ENCODE results near the gene DNAJC4. TPM values are rescaled to one million over a fixed set of nuclear protein-coding genes. Genes with fewer than 3 reads are reported as not detected.

Gene DNAJC4
- total RNA-seq, 1 donor from 2014 or later: 27.2 TPM

DNA sequence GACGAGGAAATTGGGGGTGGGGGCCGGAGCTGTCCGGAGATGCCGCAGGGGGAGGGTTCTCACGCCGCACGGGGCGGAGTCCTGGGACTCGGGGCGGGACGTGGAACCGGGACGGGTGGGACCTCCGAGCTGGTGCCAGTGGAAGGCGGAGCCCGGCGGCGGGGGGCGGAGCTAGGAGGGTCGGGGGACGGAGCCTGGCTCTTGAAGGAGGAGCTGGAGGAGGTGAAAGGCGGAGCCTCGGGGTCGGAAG is 10.8 kb downstream of the DNAJC4 start:
- H3K36me3 Mint-ChIP-seq (ENCODE audit: low read depth): peaks cover 3% of the 10 kb centered on the region

DNA sequence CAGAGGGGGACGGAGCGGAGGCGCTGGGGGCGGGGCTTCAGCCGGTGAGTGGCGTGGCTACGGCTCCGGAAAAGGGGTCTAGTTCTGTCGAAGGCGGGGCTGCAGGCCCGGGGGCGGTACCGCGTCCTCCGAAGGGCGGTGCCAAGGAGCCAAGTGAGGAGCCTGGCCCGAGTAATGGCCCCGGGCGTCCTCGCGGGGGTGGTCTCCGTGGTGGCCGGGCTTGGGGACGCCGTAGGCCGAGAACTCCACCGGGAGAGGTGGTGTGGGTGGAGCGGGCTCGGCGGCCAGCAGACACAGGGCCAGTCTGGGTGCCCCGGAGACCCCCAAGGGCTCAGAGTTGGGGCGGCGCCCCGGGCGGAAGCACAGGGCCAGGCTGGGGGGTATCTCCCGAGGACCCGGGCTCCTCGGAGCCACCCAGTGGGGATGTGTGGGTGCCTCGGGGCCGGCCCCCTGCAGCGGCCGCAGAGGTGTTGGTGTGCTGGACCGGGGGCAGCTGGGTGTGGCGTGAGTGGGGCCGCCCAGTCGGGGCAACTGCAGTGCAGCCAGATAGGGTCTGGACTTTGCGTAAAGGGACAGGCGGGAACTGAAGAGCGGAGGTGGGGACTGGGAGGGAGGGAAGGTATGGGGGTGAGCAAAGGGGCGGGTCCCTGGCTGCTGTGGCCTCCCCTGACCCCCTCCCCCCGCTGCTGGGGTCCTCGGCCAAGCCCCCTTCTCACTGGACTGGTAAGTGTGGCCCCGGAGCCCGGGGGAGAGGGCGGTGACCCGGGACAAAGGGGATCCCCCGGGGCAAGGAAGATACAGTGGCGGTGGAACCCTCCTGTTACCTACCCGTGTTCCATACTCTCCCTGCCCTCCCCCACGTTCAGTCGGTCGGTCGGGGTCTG is 11.4 kb downstream of the DNAJC4 start:
- H3K36me3 Mint-ChIP-seq (ENCODE audit: low read depth): peaks cover 3% of the 10 kb centered on the region
- TF ChIP-seq CTCF (conservative IDR thresholded peaks at IDR 0.05): no peak
- no peaks in the 10 kb centered on the region for H3K9me3 Mint-ChIP-seq
- peaks cover 2% of the 10 kb centered on the region for H3K27me3 Mint-ChIP-seq (ENCODE audit: low read depth)
- no peak for DNase-seq (ENCODE audit: low read depth, low spot score)
- H3K27ac Mint-ChIP-seq (ENCODE audit: unreplicated experiment): peak overlapping the region; percentile 96
- peaks cover 21% of the 10 kb centered on the region for H3K4me1 Mint-ChIP-seq
- peak overlapping the region; percentile 95 for H3K4me3 Mint-ChIP-seq

More for the DNA sequence above, 10.8 kb downstream of the DNAJC4 start:
- peak overlapping the region; percentile 96 for H3K27ac Mint-ChIP-seq (ENCODE audit: unreplicated experiment)
- peak; percentile 100 for DNase-seq (ENCODE audit: low read depth, low spot score)
- H3K27me3 Mint-ChIP-seq (ENCODE audit: low read depth): peaks cover 2% of the 10 kb centered on the region
- H3K4me3 Mint-ChIP-seq: peak overlapping the region; percentile 95
- no peak for TF ChIP-seq CTCF (conservative IDR thresholded peaks at IDR 0.05)
- H3K4me1 Mint-ChIP-seq: peaks cover 21% of the 10 kb centered on the region
- H3K9me3 Mint-ChIP-seq: no peaks in the 10 kb centered on the region

DNA sequence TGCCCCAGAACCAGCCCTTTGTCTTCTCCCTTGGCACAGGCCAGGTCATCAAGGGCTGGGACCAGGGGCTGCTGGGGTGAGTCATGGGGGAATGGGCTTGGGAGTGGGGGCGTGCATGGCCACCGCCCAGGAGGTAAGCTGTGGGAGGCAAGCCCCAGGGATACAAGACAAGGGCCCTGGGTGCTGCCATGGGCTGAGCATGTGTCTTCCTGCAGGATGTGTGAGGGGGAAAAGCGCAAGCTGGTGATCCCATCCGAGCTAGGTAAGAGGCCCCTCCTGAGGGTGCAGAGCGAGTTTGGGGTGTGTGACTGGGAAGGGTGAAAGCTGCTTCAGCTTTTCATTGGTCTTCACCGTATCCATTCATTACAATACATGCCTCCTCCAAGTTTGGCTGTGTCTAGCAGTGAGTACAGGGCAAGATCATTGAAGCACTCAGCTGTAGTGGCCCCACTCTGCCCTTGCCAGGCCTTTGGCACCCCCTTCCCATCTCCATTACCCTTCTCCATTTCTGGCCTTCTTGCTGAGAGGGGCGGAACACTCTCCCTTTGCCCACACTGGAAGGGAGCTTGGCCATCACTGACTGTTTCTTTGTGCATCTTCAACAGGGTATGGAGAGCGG is 13.0 kb downstream of the DNAJC4 start:
- no peaks in the 10 kb centered on the region for H3K36me3 Mint-ChIP-seq (ENCODE audit: low read depth)
- H3K4me1 Mint-ChIP-seq: peaks cover 28% of the 10 kb centered on the region
- H3K27ac Mint-ChIP-seq (ENCODE audit: unreplicated experiment): no peak overlapping the region
- no peak for TF ChIP-seq CTCF (conservative IDR thresholded peaks at IDR 0.05)
- DNase-seq (ENCODE audit: low read depth, low spot score): no peak
- H3K9me3 Mint-ChIP-seq: no peaks in the 10 kb centered on the region
- peak overlapping the region; percentile 95 for H3K4me3 Mint-ChIP-seq
- H3K27me3 Mint-ChIP-seq (ENCODE audit: low read depth): peaks cover 5% of the 10 kb centered on the region

DNA sequence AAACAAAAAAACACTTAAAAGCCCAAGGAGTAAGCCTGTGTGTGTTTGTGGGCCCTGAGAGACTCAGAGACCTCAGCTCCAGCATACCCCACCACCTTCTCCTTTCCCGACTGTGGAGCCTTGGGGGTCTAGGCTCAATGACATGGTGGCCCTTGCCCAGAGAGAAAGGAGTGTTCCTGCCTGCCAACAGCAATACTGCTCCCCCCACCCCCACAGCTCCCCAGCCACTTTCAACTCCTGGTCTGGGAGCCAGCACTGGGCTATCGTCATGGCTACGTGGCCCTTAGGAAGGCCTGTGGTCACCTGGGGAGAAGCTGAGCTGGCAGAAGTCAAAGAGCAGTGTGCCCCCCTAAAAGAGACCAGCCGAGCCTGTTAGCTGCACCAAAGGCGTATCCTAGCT is 13.8 kb downstream of the DNAJC4 start:
- Mint-ChIP-seq H3K4me1 (peaks cover 28% of the 10 kb centered on the region), H3K4me3 (peak overlapping the region; percentile 95), H3K27ac (ENCODE audit: unreplicated experiment) (no peak overlapping the region), H3K9me3 (no peaks in the 10 kb centered on the region), H3K36me3 (ENCODE audit: low read depth) (no peaks in the 10 kb centered on the region), H3K27me3 (ENCODE audit: low read depth) (peaks cover 5% of the 10 kb centered on the region)
- DNase-seq (ENCODE audit: low read depth, low spot score): no peak
- no peak for TF ChIP-seq CTCF (conservative IDR thresholded peaks at IDR 0.05)

DNA sequence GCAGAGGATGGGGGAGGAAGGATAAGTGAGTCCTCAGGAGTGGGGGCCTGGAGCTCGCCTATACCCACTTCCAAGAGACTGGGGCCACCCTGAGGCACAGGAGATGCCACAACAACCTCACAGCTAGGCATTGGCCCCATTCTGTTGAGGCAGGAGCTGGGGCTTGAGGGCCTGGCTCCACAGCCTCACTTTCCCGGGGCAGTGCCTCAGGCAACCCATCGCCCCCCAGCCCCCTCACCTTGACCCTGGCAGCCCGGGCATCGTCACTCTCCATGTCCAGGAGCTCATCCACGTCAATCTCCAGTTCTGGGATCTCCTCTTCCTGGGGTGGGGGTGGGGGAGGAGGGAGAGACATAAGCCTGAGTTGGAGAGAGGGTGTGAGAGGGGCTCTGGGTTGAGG is 14.6 kb downstream of the DNAJC4 start:
- TF ChIP-seq CTCF (conservative IDR thresholded peaks at IDR 0.05): no peak
- no peaks in the 10 kb centered on the region for H3K9me3 Mint-ChIP-seq

More for the DNA sequence above, 14.6 kb downstream of the DNAJC4 start:
- Mint-ChIP-seq H3K27ac (ENCODE audit: unreplicated experiment) (no peak overlapping the region), H3K4me1 (peaks cover 27% of the 10 kb centered on the region), H3K27me3 (ENCODE audit: low read depth) (peaks cover 5% of the 10 kb centered on the region), H3K36me3 (ENCODE audit: low read depth) (no peaks in the 10 kb centered on the region), H3K4me3 (peak overlapping the region; percentile 90)
- DNase-seq (ENCODE audit: low read depth, low spot score): no peak

Data from neural crest cell (in vitro differentiated cells).